Karpas-422 (cell line): ENCODE data around the gene ATP6V0D1. TPM values are rescaled to one million over a fixed set of nuclear protein-coding genes. Genes with fewer than 3 reads are reported as not detected.

Experiments
- DNase-seq: peaks from one replicate; pipeline ENCODE4 v3.0.0-alpha.2; 2015
- H2AFZ ChIP-seq: fragments of 200-600 bp; sonication (generic); 2 replicates; pipeline ENCODE4 v1.6.1; 2014; ENCODE audit warnings: antibody characterized with exemption, low read length, mixed read lengths
- H3K27ac ChIP-seq: fragments of 200-600 bp; sonication (generic); 2 replicates; pipeline ENCODE4 v1.5.1; 2014; ENCODE audit warnings: mild to moderate bottlenecking, low read length, moderate library complexity
- H3K27me3 ChIP-seq: fragments of 200-600 bp; sonication (generic); 2 replicates; pipeline ENCODE4 v1.6.1; 2014; ENCODE audit warnings: low read length, mixed read lengths
- H3K36me3 ChIP-seq: fragments of 200-600 bp; sonication (generic); 2 replicates; pipeline ENCODE4 v1.6.1; 2014; ENCODE audit warnings: low read length, mixed read lengths; ENCODE audit not compliant: insufficient read depth
- H3K4me1 ChIP-seq: fragments of 200-600 bp; sonication (generic); 2 replicates; pipeline ENCODE4 v1.6.1; 2014; ENCODE audit warnings: mild to moderate bottlenecking, low read length, mixed read lengths
- H3K4me2 ChIP-seq: fragments of 200-600 bp; sonication (generic); 2 replicates; pipeline ENCODE4 v1.6.1; 2014; ENCODE audit warnings: low read length, low read depth, mild to moderate bottlenecking; ENCODE audit not compliant: poor library complexity, severe bottlenecking
- H3K4me3 ChIP-seq: fragments of 200-600 bp; sonication (generic); 2 replicates; pipeline ENCODE4 v1.5.1; 2014; ENCODE audit warnings: mild to moderate bottlenecking, antibody characterized with exemption, low read length, mixed read lengths
- H3K79me2 ChIP-seq: fragments of 200-600 bp; sonication (generic); 2 replicates; pipeline ENCODE4 v1.6.1; 2014; ENCODE audit warnings: mild to moderate bottlenecking, low read length, mixed read lengths
- H3K9ac ChIP-seq: fragments of 200-600 bp; sonication (generic); 2 replicates; pipeline ENCODE4 v1.6.0; 2014; ENCODE audit warnings: low read length
- H3K9me2 ChIP-seq: fragments of 200-600 bp; sonication (generic), shearing (Covaris generic); replicated peaks from 2 replicates; pipeline ENCODE4 v1.6.0; 2014; ENCODE audit warnings: mild to moderate bottlenecking, low read length, moderate library complexity; ENCODE audit not compliant: insufficient read depth
- H3K9me3 ChIP-seq: fragments of 300-700, 200-600 bp; sonication (generic); 2 replicates; pipeline ENCODE4 v1.6.1; 2014; ENCODE audit warnings: low read length, mixed read lengths
- H4K20me1 ChIP-seq: fragments of 200-600 bp; sonication (generic); 2 replicates; pipeline ENCODE4 v1.6.1; 2014; ENCODE audit warnings: mild to moderate bottlenecking, antibody characterized with exemption, low read length, low read depth; ENCODE audit not compliant: insufficient read depth
- total RNA-seq: library from RNA; depleted of rRNA; stranded (reverse); fragments of >200 nt; shearing (Covaris generic); gene quantifications from 2 replicates; pipeline ENCODE4 v1.2.3, GENCODE V29; 2014; ENCODE audit warnings: low replicate concordance

The ATP6V0D1 gene
- total RNA-seq, 1 experiment from 2014 or later, result 83.4 TPM

DNA sequence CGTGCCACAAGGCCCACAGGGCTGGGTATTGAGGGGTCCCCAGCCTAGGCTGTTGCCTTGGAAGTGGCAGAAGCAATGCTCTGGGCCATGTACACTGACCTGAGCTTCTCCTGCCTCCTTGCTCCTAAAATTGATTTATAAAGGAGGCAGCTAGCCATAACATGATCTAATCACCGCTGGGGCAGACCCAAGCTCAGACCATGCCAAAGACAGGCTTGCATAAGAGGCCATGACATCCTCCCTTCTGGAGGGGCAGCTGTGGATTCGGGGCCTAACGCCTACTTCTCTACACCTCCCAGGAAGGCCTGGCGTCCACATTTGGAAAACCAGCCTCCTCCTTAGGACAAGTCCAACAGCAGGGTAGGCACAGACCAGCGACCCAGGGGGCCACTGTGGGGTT lies 37.7 kb downstream of the ATP6V0D1 start:
- Histone ChIP-seq H3K4me1 (no peaks in the 10 kb centered on the region), H3K27me3 (no peaks in the 10 kb centered on the region), H3K36me3 (no peaks in the 10 kb centered on the region), H2AFZ (no peak overlapping the region), H3K4me3 (no peak overlapping the region), H3K27ac (no peak overlapping the region), H3K9ac (no peak overlapping the region), H4K20me1 (0 out of 2 replicates have a peak, but pooled peaks cover 4% of the 10 kb centered on the region), H3K9me3 (no peaks in the 10 kb centered on the region), H3K9me2 (no peaks in the 10 kb centered on the region), H3K4me2 (no peak overlapping the region), H3K79me2 (no peaks in the 10 kb centered on the region)
- no peak for DNase-seq

DNA sequence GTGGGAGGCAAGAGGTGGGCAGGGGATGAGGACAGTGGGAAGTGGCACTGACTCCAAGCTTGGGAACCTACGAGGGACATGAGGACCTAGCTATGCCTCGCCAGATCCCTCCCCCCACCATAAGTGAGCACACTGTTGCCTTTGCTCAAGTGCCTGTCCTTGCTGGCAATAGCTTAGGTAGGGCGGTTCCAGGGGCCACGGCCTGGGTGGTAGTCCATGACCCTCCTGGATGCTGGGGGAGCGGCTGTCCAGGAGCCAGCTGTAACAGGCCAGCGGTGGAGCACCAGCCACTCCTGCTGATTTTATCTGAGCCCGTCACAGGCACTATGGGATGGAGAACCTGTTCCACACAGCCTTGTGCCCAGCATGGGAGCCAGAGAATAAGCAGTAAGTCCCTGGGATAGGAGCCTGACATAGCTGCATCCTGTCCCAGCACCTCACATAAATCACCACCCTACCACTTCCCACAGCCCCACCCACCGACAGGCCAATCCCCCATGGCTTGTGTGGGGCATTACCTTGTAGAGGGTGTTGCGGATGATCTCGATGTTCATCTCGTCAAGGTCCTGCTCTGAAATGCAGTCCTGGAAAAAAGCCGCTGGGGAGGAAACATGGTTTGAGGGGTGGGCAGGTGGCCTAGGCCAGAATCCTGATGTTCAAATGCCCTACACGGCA lies 38.2 kb downstream of the ATP6V0D1 start:
- DNase-seq, result no peak
- H3K36me3 ChIP-seq, result no peaks in the 10 kb centered on the region

DNA sequence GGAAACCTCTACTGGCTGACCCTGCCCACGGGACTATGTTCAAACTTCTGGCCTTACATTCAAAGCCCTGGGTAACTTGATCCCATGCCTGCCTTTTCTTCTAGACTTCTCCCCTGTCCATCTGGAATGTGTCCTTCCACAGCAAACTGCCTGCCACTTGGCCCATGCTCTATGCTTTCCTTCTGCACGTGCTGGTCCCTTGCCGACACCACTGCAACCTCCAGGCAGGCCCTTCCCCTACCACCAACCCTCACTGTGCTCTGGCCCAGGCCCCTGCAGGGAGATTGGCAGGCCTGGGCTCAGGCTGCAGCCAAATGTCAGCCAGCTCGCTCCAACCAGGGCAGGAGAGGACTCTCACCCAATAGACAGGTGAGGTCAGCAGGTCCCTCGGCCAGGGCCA lies 39.0 kb downstream of the ATP6V0D1 start:
- H3K27ac ChIP-seq, result no peak overlapping the region
- no peak overlapping the region for H3K4me2 ChIP-seq
- no peak overlapping the region for H2AFZ ChIP-seq
- no peak for DNase-seq
- H3K4me3 ChIP-seq, result no peak overlapping the region
- H3K9me3 ChIP-seq, result no peaks in the 10 kb centered on the region
- 0 out of 2 replicates have a peak, but pooled peaks cover 4% of the 10 kb centered on the region for H4K20me1 ChIP-seq
- H3K9me2 ChIP-seq, result no peaks in the 10 kb centered on the region
- no peaks in the 10 kb centered on the region for H3K36me3 ChIP-seq
- no peak overlapping the region for H3K9ac ChIP-seq
- no peaks in the 10 kb centered on the region for H3K27me3 ChIP-seq
- H3K79me2 ChIP-seq, result no peaks in the 10 kb centered on the region
- no peaks in the 10 kb centered on the region for H3K4me1 ChIP-seq

More for the DNA sequence above, 38.2 kb downstream of the ATP6V0D1 start:
- Histone ChIP-seq H2AFZ (no peak overlapping the region), H3K9me2 (no peaks in the 10 kb centered on the region), H3K79me2 (no peaks in the 10 kb centered on the region), H3K27me3 (no peaks in the 10 kb centered on the region), H4K20me1 (0 out of 2 replicates have a peak, but pooled peaks cover 4% of the 10 kb centered on the region), H3K4me3 (no peak overlapping the region), H3K4me1 (no peaks in the 10 kb centered on the region), H3K9ac (no peak overlapping the region), H3K27ac (no peak overlapping the region), H3K4me2 (no peak overlapping the region), H3K9me3 (no peaks in the 10 kb centered on the region)

DNA sequence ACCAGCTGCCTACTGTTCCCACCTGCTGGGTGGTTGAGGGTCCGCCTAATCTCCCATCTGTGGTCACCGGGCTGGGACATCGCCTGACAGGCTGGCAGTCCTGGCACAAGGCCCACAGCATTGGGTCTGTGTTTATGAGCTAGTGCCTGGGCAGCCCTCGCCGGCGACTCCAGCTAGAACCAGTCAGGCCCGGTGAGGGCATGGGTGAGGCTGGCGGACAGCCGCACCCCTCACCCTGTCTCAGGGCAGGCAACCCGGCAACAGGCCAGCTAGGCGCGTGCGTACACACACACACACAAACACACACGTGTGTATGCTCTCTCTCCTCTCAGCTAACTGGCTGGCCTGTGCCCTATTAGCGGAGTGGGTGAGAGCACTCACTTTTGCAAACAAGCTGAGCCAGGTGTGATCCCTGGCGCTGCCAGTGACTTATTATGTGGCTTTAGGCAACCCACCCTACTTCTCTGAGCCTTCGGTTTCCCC lies 39.6 kb downstream of the ATP6V0D1 start:
- H3K4me3 ChIP-seq, result no peak overlapping the region
- no peak overlapping the region for H3K9ac ChIP-seq
- H3K4me1 ChIP-seq, result no peaks in the 10 kb centered on the region
- no peak overlapping the region for H3K27ac ChIP-seq
- H3K9me3 ChIP-seq, result no peaks in the 10 kb centered on the region
- no peaks in the 10 kb centered on the region for H3K36me3 ChIP-seq
- no peaks in the 10 kb centered on the region for H3K9me2 ChIP-seq
- H2AFZ ChIP-seq, result no peak overlapping the region
- H3K27me3 ChIP-seq, result no peaks in the 10 kb centered on the region
- 0 out of 2 replicates have a peak, but pooled peaks cover 4% of the 10 kb centered on the region for H4K20me1 ChIP-seq
- no peak overlapping the region for H3K4me2 ChIP-seq
- no peak for DNase-seq
- H3K79me2 ChIP-seq, result no peaks in the 10 kb centered on the region

DNA sequence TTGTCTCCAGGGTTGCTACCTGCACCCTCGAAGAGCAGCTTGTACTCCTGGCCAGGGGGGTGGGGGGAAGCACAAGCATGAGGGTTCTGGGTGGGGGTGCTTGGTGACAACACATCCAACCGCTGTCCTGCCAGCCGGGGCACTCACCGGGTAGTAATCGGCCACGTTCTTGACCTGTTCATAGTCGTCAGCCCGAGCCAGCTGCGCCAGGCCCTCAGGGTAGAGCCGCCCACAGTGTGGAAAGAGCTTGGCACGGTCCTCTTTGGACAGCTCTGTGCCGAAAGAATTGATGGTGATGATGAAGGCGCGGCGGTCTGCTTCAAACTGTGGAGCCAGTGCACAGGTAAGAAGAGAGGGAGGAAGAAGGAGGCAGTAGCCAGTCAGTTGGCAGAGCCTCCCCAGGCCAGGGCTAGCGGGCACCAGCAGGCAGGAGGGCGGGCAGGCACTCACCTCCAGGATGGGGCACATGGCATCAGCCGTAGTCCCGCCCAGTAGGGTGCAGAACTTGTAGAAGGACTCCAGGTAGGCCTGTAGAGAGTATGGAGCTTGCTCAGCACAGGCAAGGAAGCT lies 42.0 kb downstream of the ATP6V0D1 start:
- H3K27ac ChIP-seq, result no peak overlapping the region
- 0 out of 2 replicates have a peak, but pooled peaks cover 2% of the 10 kb centered on the region for H4K20me1 ChIP-seq
- no peaks in the 10 kb centered on the region for H3K9me3 ChIP-seq
- H2AFZ ChIP-seq, result no peak overlapping the region
- no peak overlapping the region for H3K4me3 ChIP-seq
- H3K79me2 ChIP-seq, result no peaks in the 10 kb centered on the region
- no peaks in the 10 kb centered on the region for H3K9me2 ChIP-seq
- no peaks in the 10 kb centered on the region for H3K4me1 ChIP-seq
- H3K9ac ChIP-seq, result no peak overlapping the region
- no peaks in the 10 kb centered on the region for H3K36me3 ChIP-seq
- no peaks in the 10 kb centered on the region for H3K27me3 ChIP-seq
- no peak overlapping the region for H3K4me2 ChIP-seq
- DNase-seq, result no peak

DNA sequence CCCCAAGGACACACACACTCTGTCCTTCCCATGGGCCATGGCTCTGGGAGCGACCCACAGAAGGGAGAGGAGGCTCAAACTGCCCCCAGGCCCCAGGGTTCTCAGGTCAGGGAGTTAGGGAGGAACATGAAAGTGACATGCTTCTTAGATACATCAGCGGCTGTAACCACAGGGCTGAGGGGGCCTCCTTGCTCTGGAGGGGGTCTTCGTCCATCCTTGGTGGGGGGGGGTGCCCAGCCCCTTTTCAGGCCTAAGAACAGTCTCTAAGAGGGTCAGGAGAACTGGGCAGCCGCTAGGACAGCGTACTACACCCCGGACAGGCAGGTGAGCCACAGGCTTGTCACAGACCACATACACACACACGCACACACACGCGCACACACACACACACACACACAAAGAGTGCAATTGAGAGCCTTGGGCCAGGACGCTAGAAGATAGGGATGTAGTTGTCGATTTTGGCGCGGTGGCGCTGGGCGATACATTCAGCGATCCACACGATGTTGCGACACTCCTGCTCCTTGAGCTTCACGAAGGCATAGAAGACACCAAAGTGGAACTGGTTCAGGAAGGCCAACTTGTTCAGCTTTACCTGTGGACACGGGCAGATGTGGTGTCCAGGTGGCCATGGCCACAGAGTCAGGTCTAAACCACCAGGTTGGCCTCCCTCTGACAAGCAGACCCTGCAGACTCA lies 42.7 kb downstream of the ATP6V0D1 start:
- Histone ChIP-seq H3K36me3 (no peaks in the 10 kb centered on the region), H3K27me3 (no peaks in the 10 kb centered on the region), H3K79me2 (no peaks in the 10 kb centered on the region), H3K9me2 (no peaks in the 10 kb centered on the region), H3K9ac (no peak overlapping the region), H3K4me1 (no peaks in the 10 kb centered on the region), H3K4me2 (no peak overlapping the region), H4K20me1 (no peaks in the 10 kb centered on the region), H3K9me3 (no peaks in the 10 kb centered on the region), H3K27ac (no peak overlapping the region), H3K4me3 (no peak overlapping the region), H2AFZ (no peak overlapping the region)
- DNase-seq, result no peak

DNA sequence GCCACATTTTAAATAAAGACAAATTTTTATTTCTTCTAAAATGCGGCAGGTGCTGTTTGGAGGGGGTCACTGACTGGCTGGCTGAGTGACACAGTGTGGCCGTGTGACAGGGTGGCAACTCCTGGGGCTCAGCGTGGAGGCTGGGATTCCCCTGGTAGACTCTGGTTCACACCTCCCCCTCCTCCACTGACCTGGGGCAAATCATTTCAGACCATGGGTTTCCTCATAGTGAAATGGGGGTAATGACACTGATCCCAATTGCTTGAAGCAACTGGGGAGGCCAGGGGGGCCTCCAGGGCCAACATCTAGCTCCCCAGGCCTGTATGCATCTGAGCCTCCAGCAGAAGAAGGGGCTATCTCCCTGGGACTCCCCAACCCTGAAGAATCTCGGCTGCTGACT lies 43.4 kb downstream of the ATP6V0D1 start:
- H3K36me3 ChIP-seq, result no peaks in the 10 kb centered on the region
- H3K4me3 ChIP-seq, result no peak overlapping the region
- H2AFZ ChIP-seq, result no peak overlapping the region
- no peaks in the 10 kb centered on the region for H3K79me2 ChIP-seq
- no peak overlapping the region for H3K27ac ChIP-seq
- no peaks in the 10 kb centered on the region for H4K20me1 ChIP-seq
- no peak for DNase-seq
- no peaks in the 10 kb centered on the region for H3K9me2 ChIP-seq
- no peaks in the 10 kb centered on the region for H3K9me3 ChIP-seq
- no peak overlapping the region for H3K4me2 ChIP-seq
- no peaks in the 10 kb centered on the region for H3K27me3 ChIP-seq
- no peak overlapping the region for H3K9ac ChIP-seq
- no peaks in the 10 kb centered on the region for H3K4me1 ChIP-seq

DNA sequence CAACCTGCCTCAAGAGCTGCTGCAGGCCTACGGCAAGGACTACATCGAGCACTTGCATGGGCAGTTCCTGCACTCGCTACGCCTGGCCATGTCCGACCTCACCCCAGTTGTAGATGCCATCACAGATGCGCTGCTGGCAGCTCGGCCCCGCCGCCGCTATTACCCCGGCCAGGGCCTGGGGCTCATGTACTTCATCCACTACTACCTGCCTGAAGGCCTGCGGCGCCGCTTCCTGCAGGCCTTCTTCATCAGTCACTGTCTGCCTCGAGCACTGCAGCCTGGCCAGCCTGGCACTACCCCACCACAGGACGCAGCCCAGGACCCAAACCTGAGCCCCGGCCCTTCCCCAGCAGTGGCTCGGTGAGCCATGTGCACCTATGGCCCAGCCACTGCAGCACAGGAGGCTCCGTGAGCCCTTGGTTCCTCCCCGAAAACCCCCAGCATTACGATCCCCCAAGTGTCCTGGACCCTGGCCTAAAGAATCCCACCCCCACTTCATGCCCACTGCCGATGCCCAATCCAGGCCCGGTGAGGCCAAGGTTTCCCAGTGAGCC lies 44.2 kb downstream of the ATP6V0D1 start:
- Histone ChIP-seq H3K79me2 (no peaks in the 10 kb centered on the region), H3K4me3 (no peak overlapping the region), H3K4me2 (no peak overlapping the region), H3K27me3 (no peaks in the 10 kb centered on the region), H3K9ac (no peak overlapping the region), H3K27ac (no peak overlapping the region), H3K9me3 (no peaks in the 10 kb centered on the region), H3K36me3 (no peaks in the 10 kb centered on the region), H2AFZ (no peak overlapping the region), H4K20me1 (no peaks in the 10 kb centered on the region), H3K9me2 (no peaks in the 10 kb centered on the region), H3K4me1 (no peaks in the 10 kb centered on the region)
- no peak for DNase-seq
